ENCODE results near the gene HADHA.

Gene HADHA

GRCh38 chr2:26191316-26192159, 52.9 kb downstream of the HADHA start:
- DNase-seq (ENCODE audit: low spot score): no peak

GRCh38 chr2:26190369-26190768, 54.1 kb downstream of the HADHA start:
- DNase-seq (ENCODE audit: low spot score): no peak

- peak; percentile 20 for DNase-seq (ENCODE audit: low spot score)
Observed at GRCh38 chr2:26189751-26190150, 54.7 kb downstream of the HADHA start.

GRCh38 chr2:26189123-26189522, 55.3 kb downstream of the HADHA start:
- no peak for DNase-seq (ENCODE audit: low spot score)

- no peak for DNase-seq (ENCODE audit: low spot score)
Observed at GRCh38 chr2:26187537-26188104, 56.8 kb downstream of the HADHA start.

- no peak for DNase-seq (ENCODE audit: low spot score)
Observed at GRCh38 chr2:26187114-26187513, 57.3 kb downstream of the HADHA start.

GRCh38 chr2:26185954-26186770, 58.3 kb downstream of the HADHA start:
- DNase-seq (ENCODE audit: low spot score): no peak

GRCh38 chr2:26185304-26185928, 59.0 kb downstream of the HADHA start:
- DNase-seq (ENCODE audit: low spot score): no peak

GRCh38 chr2:26184555-26185303, 59.7 kb downstream of the HADHA start:
- no peak for DNase-seq (ENCODE audit: low spot score)

GRCh38 chr2:26184121-26184520, 60.3 kb downstream of the HADHA start:
- DNase-seq (ENCODE audit: low spot score): no peak

- no peak for DNase-seq (ENCODE audit: low spot score)
Observed at GRCh38 chr2:26182887-26183630, 61.4 kb downstream of the HADHA start.

- no peak for DNase-seq (ENCODE audit: low spot score)
Observed at GRCh38 chr2:26182441-26182840, 62.0 kb downstream of the HADHA start.

- peak; percentile 28 for DNase-seq (ENCODE audit: low spot score)
Observed at GRCh38 chr2:26179446-26179913, 65.0 kb downstream of the HADHA start.

- peak; percentile 40 for DNase-seq (ENCODE audit: low spot score)
Observed at GRCh38 chr2:26178746-26179436, 65.5 kb downstream of the HADHA start.

GRCh38 chr2:26178246-26178645, 66.2 kb downstream of the HADHA start:
- DNase-seq (ENCODE audit: low spot score): no peak

- no peak for DNase-seq (ENCODE audit: low spot score)
Observed at GRCh38 chr2:26177122-26177521, 67.3 kb downstream of the HADHA start.

GRCh38 chr2:26176279-26176615, 68.2 kb downstream of the HADHA start:
- no peak for DNase-seq (ENCODE audit: low spot score)

GRCh38 chr2:26175466-26176278, 68.8 kb downstream of the HADHA start:
- no peak for DNase-seq (ENCODE audit: low spot score)

GRCh38 chr2:26174691-26175465, 69.6 kb downstream of the HADHA start:
- DNase-seq (ENCODE audit: low spot score): no peak
